CD4-positive, alpha-beta T cell treated with Interleukin-1 beta for 1 hour (primary cell): ENCODE measurements around the gene FIBCD1.
A peak's percentile ranks its signal among the peaks of the same experiment; 100 is the strongest.

ENCODE experiments used
- DNase-seq, 2 donors: peaks; one replicate each; pipeline ENCODE4 v3.0.0-alpha.2; 2020 to 2022

The FIBCD1 gene

GRCh38 chr9:130874783-130875182 is 64.3 kb downstream of the FIBCD1 start:
- DNase-seq, result no peak

GRCh38 chr9:130873966-130874365 is 65.1 kb downstream of the FIBCD1 start:
- DNase-seq, result no peak

- DNase-seq, result no peak
Measured at GRCh38 chr9:130872912-130873503, 66.0 kb downstream of the FIBCD1 start.

- DNase-seq, result no peak
Measured at GRCh38 chr9:130872508-130872907, 66.5 kb downstream of the FIBCD1 start.

DNA sequence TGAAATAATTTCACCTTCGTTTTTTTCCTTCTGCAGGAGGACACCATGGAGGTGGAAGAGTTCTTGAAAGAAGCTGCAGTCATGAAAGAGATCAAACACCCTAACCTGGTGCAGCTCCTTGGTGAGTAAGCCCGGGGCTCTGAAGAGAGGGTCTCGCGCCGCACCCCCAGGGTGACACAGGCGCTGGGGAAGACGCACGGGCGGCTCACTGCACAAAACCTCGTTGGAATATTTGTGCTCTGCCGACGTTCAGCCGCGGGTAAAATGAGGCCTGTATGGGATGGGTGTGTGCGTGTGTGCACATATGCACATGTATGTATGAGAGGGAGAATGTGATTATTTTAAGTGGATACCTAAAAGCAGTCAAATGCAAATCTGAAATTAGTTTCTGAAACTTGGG is 67.0 kb downstream of the FIBCD1 start:
- no peak for DNase-seq

- DNase-seq, result no peak
Measured at GRCh38 chr9:130871395-130872062, 67.5 kb downstream of the FIBCD1 start.

GRCh38 chr9:130870491-130871381 is 68.3 kb downstream of the FIBCD1 start:
- no peak for DNase-seq

DNA sequence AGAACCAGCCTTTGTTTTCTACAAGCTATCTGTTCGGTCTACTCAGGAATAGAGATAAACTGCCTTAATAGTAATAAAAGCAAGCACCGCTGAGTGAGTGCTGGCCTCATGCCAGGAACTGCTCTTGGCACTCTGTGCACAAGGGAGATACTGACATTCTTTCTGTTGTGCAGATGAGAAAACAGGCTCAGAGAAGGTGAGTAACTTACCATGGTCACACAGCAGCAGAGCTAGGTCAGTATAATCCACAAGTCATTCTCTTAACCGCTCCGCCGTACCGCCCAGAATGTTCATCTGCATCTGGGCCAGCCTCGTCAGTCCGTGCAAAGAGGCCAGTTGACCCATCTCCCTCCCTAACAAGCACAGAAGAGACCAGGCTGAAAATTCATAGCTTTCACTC is 69.8 kb downstream of the FIBCD1 start:
- DNase-seq, result no peak

GRCh38 chr9:130868230-130868629 is 70.8 kb downstream of the FIBCD1 start:
- DNase-seq, result no peak

- no peak for DNase-seq
Measured at GRCh38 chr9:130867556-130867955, 71.5 kb downstream of the FIBCD1 start.

GRCh38 chr9:130866474-130866965 is 72.5 kb downstream of the FIBCD1 start:
- DNase-seq, result peak; percentile 42 to 49

- DNase-seq, result no peak
Measured at GRCh38 chr9:130865921-130866320, 73.1 kb downstream of the FIBCD1 start.

DNA sequence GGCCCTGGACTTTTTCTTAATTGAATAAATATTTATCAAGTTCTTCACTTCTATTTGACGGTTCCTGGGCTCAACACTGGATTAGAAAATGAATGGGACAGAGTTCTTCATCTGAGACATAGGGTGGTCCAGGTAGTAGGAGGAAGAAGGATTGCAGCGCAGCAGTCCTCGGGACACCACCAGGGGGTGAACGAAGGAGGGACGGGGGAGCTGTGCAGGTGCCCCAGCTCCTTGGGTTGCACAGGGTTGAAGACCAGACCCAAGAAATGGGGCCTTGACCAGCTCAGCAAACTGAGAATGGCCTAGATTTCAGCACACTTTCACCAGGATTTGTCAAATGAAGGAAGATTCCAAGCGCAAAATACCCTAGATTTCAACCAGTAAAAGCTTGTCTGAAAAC is 74.5 kb downstream of the FIBCD1 start:
- no peak for DNase-seq

GRCh38 chr9:130862747-130863146 is 76.3 kb downstream of the FIBCD1 start:
- DNase-seq, result no peak

- DNase-seq, result no peak
Measured at GRCh38 chr9:130862217-130862616, 76.8 kb downstream of the FIBCD1 start.

DNA sequence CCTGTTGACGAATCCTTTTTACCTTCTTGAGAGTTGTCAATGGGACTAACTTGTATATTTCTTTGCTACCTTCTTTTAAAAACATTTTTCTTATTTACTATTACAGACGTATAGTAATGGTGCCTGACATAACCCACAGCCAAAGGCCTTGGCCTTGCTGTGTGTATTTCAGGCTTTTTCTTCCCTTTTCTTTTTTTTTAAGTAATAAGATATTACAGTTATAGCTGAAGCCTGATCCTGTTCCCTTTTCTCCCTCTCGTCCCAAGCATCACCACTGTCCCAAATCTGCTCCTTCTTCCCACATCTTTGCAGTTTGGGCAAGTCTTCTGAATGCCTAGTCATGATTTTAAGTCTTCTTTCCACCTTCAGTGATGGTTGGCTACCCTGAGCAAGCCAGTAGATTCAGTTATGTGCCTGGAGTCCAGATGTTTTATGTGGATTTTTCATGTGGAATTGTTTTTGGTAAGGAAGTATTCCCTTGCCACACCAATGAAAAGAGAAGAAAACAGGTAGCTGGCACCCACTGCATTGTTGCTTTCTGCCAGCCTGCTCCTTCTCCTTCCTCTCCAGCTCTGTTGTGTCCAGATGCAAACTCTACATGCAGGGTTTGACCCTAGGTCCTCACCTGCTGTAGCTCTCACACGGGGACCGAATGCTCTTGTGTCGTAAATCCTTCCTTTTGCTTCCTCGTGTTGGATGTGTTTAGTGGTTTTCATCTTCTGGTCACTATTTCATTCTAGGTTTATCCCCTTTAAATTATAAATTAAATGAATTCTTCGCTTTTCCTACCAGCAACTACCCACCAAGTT is 77.5 kb downstream of the FIBCD1 start:
- DNase-seq, result no peak

GRCh38 chr9:130860458-130861316 is 78.4 kb downstream of the FIBCD1 start:
- DNase-seq, result no peak

- DNase-seq, result no peak
Measured at GRCh38 chr9:130858739-130859705, 80.0 kb downstream of the FIBCD1 start.

DNA sequence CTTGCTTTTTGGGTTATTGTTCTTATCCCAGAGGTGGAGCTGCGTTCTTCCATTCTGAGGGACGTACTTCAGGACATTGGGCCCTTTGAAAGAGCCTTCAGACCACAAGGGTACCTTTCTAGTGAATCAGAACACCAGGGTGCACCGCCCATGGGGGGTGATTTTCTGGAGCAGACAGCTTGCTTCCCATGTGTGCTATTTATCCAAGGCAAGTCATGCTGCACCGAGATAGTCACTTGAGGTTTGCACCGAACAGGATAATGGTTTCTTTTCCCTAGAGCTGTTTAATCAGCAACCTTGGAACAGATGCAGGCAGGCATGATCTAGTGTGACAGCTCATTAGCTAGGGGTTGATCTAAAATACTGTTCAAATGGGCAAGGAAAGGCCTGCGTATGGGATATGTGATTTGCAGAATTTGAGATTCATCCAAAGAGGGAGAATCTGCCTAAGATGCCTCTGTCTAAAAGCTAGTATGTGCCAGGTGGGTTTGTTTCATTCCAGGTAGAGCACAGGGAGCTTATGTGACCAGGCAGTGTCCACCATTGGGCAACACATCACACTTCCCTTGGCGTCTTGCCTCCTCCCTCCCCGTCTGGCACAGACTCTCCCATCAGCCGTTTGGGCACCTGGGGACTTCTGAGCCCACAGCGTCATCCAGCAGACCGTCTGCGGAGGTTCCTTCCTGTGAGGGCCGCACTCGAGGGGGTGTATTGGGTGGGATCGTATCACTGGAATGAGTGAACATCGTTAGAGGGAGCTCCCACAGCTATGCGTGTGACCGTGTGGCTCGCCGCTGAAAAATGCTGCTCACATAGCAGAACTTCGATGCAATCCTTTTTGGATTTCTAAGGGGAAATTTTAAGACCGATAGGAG is 80.9 kb downstream of the FIBCD1 start:
- no peak for DNase-seq

DNA sequence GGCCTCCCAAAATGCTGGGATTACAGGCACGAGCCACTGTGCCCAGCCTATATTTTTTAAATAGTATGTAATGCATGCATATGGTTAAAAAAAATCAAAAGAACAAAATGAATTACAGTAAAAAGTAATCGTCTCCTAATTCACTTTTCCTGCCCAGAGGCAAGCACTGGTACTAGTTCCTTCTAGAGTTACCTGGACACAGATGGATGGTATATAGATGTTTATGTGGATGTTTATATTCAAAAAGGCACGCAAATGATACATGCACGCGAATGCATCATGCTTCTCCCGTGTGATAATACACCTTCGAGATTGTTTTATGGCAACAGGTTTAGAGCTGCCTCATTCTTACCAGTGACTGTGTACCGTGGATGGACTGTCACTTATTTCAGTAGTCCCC is 82.6 kb downstream of the FIBCD1 start:
- DNase-seq, result no peak
